Fibroblast of skin of left biceps (primary cell): ENCODE data around the gene IL21R.
A peak's percentile ranks its signal among the peaks of the same experiment; 100 is the strongest.

Experiments
- DNase-seq, 2 experiments: peaks; one replicate each; pipeline ENCODE4 v3.0.0-alpha.2; 2013; ENCODE audit warnings: low read depth in 2 of 2

The IL21R gene

GRCh38 chr16:27463741-27464591 lies 62.0 kb downstream of the IL21R start:
- no peak for DNase-seq

GRCh38 chr16:27464626-27465482 lies 62.9 kb downstream of the IL21R start:
- no peak for DNase-seq

GRCh38 chr16:27465483-27465879 lies 63.5 kb downstream of the IL21R start:
- DNase-seq = no peak

- DNase-seq = no peak
Observed at GRCh38 chr16:27468941-27469531, 67.1 kb downstream of the IL21R start.

- DNase-seq = no peak
Observed at GRCh38 chr16:27470567-27471431, 68.8 kb downstream of the IL21R start.

GRCh38 chr16:27471661-27472060 lies 69.7 kb downstream of the IL21R start:
- no peak for DNase-seq

- DNase-seq = no peak
Observed at GRCh38 chr16:27472091-27473020, 70.4 kb downstream of the IL21R start.

GRCh38 chr16:27473101-27473900 lies 71.3 kb downstream of the IL21R start:
- DNase-seq = no peak

GRCh38 chr16:27474041-27474440 lies 72.1 kb downstream of the IL21R start:
- DNase-seq = no peak

GRCh38 chr16:27474921-27475320 lies 72.9 kb downstream of the IL21R start:
- no peak for DNase-seq

GRCh38 chr16:27475561-27475960 lies 73.6 kb downstream of the IL21R start:
- peak; percentile 47 to 55 for DNase-seq

- DNase-seq = no peak
Observed at GRCh38 chr16:27476240-27476639, 74.3 kb downstream of the IL21R start.

GRCh38 chr16:27480761-27481160 lies 78.8 kb downstream of the IL21R start:
- no peak for DNase-seq

- no peak for DNase-seq
Observed at GRCh38 chr16:27481282-27481934, 79.4 kb downstream of the IL21R start.

GRCh38 chr16:27482397-27483087 lies 80.6 kb downstream of the IL21R start:
- DNase-seq = no peak

GRCh38 chr16:27483088-27483437 lies 81.1 kb downstream of the IL21R start:
- DNase-seq = no peak

GRCh38 chr16:27483624-27484023 lies 81.7 kb downstream of the IL21R start:
- no peak for DNase-seq

- DNase-seq = no peak
Observed at GRCh38 chr16:27485126-27485525, 83.2 kb downstream of the IL21R start.
